SHP77 treated with DMSO at 0.1 percent for 48 hours (cell line): ENCODE measurements around the gene TAX1BP3.
"Not testable (repeated sequence)": the region's sequence is repeated elsewhere in the genome, so short reads cannot be mapped to it uniquely, and the experiment has no call there.

Experiments used
- DNase-seq: peaks from one replicate; lab custom pipeline; 2025; lab: John Stamatoyannopoulos, UW

Gene TAX1BP3, protein sequence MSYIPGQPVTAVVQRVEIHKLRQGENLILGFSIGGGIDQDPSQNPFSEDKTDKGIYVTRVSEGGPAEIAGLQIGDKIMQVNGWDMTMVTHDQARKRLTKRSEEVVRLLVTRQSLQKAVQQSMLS

DNA sequence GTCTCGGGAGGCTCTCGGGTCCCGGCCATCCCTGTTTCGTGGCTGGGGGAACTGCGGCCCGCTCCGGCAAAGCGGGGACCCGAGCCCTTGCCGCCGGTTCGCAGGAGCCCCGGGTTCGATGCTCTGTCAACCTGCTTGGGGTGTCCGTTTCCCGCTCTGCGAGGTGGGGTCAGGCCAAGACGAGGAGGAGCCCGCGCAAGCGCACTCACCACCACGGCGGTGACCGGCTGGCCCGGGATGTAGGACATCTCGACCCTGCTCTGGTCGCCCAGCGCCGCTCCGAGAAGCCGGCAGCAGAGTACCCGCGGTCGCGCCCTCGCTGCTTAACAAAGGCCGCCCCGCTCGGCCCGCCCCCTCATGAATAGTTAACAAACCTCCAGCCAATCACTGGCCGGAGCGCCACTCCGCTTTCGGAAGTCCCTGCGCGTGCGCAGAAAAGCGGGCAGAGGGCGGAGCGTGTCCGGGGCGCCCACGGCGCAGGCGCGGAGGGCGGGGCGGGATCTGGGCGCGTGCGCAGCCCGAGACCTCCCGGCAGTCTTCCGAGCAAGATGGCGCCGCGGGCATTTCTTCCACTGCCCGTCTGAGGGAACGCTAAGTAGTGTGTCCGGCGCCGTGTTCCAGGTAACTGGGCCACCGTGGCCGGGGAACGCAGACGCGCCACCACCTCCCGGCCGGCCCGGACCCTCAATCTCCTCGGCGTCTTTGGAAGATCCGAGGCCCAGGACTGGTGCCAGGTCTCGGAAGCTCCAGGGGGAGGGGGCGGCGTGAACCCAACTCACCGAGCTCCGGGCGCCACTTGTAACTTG is at the start of gene TAX1BP3, which contains the start of gene EMC6:
TAX1BP3 (minus strand) TSS at position 300 of the 806 bp plus-strand sequence; CDS start at position 248, 52 bp downstream.
EMC6 (plus strand) TSS at position 534 of the 806 bp plus-strand sequence. CDS start 335 bp downstream, outside the sequence.
- peak; percentile 98 for DNase-seq

DNA sequence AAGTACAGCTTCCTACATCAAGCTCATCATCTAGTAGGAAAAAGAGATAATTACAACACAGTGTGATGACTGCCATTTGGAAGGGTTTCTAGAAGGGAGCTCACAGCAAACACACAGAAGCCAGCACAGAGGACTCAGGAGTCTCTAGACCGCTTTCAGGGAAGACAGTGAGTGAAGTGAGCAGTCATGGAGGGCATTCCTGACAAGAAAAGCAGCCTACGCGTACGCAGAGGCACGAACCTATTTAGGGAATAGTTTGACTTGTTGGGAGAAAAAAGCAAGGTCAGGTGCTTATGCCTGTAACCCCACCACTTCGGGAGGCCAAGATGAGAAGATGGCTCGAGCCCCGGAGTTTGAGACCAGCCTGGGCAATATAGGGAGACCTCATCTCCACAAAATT is 46.9 kb upstream of the TAX1BP3 start:
- no peak for DNase-seq

DNA sequence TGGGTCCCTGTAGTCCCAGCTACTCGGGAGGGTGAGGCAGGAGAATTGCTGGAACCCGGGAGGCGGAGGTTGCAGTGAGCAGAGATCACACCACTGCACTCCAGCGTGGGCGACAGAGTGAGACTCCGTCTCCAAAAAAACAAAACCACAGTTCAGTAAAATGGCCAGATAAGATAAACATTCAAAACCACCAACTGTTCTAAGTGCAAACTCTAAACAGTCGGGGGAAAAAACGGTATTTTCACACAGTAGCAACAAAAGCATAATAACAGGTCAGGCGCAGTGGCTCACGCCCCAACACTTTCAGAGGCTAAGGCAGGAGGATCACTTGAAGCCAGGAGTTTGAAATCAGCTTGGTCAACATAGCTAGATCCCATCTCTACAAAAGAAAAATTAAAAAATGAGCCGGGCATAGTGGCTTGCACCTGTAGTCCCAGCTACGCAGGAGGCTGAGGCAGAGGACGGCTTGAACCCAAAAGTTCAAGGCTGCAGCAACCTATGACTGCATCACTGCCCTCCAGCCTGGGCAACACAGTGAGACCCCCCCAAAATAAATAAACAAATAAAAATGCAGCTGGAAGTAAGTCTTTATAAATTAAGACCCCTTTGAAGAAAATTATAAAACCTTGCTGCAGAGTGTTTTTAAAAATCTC is 44.6 kb upstream of the TAX1BP3 start:
- DNase-seq: no peak

DNA sequence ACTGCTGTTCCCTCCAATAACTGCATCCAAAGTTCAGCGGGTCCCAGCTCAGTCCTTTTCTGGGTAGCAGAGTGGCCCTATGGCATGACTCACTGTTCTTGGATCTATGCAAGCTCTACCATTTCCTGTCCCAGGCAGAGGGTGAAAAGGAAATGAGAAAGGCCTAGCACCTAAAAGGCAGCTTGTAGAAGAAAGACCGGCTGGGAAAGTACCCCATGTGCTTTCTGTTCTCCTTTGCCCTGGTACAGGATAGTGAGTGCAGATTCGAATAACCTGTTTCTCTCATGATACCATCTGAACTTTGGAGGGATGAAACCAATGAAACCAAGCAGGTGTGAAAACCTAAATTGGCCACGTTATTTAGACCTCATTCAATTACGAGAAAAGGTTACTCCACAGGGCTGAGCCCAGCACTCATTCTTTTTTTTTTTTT is 42.6 kb upstream of the TAX1BP3 start:
- DNase-seq: no peak

DNA sequence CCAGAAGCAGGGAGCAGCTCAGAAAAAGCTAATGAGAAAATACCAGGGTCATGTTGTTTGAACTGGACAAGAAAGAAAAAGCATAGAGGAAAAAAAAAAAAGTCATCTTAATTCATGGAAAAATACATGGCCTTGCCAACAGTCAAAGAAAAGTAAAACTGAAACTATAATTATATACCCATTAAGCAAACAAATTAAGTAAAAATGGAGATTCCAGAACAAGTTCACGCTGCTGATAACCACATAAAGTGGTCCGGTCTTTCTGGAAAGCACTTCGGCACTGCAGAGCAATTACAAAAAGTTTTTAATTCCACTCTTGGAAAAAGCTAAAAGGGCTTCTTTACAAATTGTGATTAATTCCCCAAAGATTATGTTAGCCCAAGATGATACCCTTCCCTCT is 40.0 kb upstream of the TAX1BP3 start:
- no peak for DNase-seq

DNA sequence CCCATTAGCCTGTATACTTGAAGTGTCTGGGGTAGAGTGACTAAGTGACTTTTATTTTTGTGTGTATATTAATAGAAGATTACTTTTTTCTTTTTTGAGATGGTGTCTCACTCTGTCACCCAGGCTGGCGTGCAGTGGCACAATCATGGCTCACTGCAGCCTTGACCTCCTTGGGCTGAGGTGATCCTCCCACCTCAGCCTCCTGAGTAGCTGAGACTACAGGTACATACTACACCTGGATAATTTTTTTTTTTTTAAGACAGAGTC is 37.3 kb upstream of the TAX1BP3 start:
- DNase-seq: not testable (repeated sequence)

DNA sequence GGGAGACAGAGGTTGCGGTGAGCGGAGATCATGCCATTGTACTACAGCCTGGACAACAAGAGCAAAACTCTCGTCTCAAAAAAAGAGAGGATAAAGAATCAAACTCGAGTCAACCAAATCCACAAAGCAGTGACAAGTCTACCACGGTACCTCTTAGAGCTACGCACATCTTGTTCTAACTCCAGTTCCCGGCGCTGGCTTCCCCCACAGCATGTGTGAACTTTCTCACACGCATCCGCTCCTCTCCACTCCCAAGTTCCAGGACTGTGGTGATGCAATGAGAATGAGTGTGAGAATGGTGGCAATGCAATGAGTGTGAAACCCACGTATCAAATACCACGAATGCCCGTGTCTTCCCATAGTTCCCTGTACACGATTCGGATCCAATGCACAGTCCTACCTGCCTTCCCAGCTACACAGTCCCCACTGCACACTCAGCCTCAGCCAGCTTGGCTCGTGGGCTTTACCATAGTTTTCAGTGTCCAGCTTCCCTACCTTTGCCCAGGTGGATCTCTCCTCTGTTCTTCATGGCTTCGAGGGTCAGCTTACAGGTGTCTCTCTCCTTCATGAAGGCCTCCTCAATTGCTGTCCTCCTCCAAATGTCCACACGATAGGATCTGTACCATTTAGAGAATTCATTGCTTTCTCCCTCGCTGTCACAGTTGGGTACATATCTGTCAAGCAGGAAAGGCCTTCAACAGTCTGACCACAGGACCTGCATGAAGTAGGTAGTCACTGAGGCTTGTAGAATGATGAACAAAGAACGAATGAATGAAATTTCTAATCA is 36.7 kb upstream of the TAX1BP3 start:
- no peak for DNase-seq

DNA sequence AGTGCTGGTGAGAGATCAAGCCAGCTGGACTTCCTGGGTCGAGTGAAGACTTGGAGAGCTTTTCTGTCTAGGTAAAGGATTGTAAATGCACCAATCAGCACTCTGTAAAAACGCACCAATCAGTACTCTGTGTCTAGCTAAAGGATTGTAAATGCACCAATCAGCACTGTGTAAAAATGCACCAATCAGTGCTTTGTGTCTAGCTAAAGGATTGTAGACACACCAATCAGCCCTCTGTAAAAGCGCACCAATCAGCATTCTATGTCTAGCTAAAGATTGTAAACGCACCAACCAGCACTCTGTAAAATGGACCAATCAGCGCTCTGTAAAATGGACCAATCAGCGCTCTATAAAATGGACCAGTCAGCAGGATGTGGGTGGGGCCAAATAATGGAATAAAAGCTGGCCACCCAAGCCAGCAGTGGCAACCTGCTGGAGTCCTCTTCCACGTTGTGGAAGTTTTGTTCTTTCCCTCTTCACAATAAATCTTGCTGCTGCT is 33.7 kb upstream of the TAX1BP3 start:
- not testable (repeated sequence) for DNase-seq

DNA sequence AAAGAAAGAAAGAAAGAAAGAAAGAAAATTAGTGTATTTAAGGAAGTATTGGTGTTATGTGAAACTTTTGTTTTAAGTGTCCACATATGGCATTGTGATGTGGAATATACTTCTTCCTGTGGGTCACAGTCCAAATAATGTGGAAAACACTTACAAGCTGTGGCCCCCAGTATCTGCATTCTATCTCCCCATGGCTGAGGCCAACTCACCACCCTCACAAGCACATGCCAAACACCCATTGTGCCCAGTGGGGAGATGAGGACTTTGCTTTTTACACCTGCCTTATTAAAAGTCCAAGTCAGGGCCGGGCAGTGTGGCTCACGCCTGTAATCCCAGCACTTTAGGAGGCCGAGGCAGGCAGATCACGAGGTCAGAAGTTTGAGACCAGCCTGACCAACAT is 31.6 kb upstream of the TAX1BP3 start:
- no peak for DNase-seq

DNA sequence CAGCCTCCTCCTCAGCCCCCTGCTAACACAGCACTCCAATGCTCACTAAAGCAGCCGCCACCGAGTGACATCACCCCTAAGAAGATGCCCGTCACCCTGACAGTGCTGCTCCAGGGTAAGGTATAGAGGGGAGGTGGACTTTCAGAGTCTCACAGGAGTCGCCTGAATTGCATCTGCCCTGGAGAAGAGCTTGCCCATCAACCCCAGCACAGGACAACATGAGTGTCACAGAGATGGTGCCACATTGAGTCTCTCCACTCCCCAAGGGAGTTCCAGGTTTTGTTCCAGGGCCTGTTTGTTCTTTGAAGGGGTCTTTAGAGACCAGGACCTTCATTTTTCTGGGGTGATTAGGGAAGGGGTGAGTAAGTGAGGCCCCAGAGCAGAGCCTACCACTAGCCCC is 29.8 kb upstream of the TAX1BP3 start:
- no peak for DNase-seq

DNA sequence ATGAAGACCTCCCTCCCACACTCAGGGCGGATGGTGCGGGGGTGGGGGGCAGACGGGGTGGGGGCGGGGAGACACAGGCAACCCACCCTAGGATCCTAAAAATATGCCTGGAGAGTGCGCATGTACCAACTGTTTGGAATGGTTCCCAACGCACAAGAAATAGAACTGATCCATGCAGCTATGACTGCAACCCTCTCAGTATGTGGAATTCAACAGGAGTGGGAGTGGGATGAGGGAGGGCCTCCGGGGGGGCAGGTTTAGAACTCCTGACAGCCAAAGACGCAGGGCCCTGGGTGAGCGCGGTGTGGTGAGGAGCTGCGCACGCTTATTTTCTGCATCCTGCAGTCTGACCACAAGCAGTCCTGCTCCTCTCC is 28.7 kb upstream of the TAX1BP3 start:
- no peak for DNase-seq

DNA sequence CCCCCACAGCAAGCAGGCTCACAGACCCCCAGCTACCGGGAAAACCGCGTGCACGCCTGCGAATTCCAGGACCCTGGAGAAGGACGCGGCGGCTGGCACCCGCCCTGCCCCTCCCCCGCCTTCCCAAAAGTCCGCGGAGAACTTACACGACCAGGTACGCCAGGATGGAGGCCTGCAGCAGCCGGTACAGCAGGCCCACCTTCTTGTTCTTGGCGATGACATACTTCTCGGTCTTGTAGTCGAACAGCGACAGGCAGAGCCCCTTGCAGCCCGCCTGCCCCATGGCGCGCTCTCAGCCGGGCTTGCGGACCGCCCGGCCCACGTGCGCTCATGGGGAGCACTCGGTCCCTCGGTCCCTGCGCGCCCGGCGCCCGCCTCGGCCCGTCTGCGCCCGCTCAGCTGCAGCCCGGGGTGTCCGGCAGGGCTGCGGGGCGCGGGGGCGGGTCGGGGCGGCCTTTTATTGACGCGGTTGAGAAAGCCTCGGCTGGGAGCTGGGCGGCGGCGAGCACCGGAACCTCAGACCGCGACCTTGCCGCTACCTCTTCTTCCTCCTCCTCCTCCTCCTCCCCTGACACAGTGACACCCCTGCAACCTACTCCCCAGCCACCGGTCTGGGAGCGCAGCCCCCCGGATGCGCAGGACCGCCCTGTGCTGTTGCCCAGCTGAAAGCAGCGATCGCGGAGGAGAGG is 27.5 kb upstream of the TAX1BP3 start, which contains the start of gene P2RX5:
P2RX5 (minus strand) TSS at position 433 of the 689 bp plus-strand sequence; CDS start at position 283, 150 bp downstream.
- no peak for DNase-seq

DNA sequence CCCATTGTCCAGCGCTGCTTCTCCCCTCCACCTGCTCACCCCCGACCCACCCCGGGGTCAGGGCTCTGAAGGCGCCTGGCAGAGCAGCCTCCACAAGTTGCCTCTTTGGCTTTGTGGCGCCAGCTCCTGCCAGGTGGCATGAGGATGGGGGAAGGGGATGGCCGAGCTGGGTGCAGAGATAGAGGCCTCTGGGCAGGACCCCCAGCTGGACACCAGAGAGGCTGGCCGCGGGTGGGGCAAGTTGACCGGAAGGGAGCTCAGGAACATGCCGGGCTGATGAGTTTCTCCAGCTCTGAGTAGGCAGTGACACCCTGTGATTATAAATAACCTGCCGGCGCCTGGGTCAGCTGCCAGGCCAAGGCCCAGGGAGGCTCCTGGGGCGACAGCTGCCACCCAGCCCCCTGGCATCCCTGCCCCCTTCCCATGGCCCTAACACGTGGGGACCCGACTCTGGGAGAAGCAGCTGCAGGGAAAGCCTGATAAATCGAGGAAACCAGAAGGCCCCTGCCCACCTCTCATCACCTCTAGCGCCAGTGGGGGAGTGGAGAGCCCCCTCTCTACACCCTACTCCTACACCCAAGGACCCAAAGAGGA is 26.8 kb upstream of the TAX1BP3 start:
- DNase-seq: no peak

DNA sequence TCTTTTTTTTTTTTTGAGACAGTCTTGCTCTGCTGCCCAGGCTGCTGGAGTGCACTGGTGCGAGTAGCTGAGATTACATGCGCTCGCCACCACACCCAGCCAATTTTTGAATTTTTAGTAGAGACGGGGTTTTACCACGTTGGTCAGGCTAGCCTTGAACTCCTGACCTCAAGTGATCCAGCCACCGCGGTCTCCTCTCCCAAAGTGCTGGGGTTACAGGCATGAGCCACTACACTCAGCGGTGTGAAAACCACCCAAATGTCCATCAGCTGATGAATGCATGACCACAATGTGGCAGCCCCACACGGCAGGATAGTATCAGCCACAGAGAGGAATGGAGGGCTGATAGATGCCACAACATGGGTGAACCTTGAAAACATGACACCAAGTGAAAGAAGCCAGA is 25.5 kb upstream of the TAX1BP3 start:
- no peak for DNase-seq

DNA sequence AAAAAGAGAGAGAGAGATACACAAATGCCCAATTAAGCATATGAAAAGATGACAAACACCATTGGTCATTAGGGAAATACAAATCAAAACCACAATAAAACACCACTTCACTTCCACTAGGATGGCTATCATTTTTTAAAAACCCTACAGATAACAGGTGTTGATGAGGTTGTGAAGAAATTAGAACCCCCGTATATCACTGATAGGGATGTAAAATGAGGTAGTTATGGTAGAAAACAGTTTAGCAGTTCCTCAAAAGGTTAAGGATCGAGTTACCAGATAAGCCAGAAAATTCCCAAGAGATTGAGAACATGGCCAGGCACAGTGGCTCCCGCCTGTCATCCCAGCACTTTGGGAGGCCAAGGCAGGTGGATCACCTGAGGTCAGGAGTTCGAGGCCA is 24.8 kb upstream of the TAX1BP3 start:
- DNase-seq: no peak

DNA sequence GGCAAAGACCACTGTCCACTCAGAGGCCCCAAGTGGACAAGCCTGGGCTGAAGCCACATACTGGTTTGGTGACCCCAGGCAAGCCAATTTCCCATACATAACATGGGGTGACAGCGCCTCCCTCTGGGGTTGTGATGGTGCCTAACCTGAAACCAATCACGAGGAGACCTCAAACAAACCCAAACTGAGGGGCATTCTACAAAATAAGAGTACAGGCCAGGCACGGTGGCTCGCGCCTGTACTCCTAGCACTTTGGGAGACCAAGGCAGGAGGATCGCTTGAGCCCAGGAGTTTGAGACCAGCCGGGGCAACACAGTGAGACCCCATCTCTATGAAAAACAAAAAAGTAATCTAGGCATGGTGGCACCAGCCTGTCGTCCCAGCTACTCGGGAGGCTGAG is 24.0 kb upstream of the TAX1BP3 start:
- DNase-seq: no peak

DNA sequence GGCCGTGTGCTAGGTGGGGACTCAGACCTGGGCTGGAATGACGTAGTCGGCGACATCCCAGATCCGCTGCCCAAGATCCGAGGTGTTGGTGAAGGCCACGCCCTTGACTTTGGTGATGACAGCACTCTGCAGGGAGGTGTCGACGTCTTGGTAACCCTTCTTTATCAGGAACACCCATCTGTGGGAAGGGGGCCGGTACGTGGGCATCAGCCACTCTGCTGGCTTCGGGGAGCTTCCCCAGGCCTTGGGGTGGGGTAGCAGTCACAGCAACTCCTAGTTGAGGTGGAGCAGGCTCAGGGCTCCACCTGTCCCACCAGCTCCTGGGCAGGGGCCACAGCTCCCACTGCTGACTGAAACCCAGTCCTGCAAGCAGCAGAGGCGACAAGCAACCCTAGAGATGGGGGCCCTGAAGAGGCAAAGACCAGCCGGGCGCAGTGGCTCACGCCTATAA is 23.3 kb upstream of the TAX1BP3 start:
- no peak for DNase-seq

DNA sequence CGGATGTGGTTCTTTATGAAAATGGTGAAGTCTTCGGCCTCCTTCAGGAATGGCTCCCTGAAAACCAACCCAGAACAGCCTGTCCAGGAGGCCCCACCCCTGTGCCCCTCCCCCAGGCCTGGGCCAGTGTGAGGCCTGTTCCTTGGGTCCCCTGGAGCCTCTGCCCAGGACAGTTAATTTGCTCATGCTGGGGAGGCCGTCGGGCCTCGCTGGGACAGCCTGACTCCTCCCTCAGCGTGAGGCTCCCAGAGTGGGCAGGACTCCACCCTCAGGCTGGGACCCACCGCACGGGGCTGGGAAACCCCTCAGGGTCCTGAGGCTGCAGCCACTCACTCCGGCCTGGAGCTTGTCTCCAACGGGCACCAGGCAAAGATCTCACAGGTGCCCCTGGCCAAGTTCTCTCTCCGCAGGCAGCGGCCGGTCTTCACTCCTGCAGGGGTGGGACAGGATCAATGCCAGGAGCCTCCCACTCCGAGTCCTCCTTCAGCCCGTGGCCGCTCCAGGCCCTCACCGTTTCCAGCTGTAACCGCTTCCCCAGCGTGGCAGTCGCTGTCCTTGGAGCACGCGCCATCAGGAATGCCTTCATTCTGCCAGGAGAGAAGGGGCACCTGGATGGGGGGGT is 21.8 kb upstream of the TAX1BP3 start:
- no peak for DNase-seq

DNA sequence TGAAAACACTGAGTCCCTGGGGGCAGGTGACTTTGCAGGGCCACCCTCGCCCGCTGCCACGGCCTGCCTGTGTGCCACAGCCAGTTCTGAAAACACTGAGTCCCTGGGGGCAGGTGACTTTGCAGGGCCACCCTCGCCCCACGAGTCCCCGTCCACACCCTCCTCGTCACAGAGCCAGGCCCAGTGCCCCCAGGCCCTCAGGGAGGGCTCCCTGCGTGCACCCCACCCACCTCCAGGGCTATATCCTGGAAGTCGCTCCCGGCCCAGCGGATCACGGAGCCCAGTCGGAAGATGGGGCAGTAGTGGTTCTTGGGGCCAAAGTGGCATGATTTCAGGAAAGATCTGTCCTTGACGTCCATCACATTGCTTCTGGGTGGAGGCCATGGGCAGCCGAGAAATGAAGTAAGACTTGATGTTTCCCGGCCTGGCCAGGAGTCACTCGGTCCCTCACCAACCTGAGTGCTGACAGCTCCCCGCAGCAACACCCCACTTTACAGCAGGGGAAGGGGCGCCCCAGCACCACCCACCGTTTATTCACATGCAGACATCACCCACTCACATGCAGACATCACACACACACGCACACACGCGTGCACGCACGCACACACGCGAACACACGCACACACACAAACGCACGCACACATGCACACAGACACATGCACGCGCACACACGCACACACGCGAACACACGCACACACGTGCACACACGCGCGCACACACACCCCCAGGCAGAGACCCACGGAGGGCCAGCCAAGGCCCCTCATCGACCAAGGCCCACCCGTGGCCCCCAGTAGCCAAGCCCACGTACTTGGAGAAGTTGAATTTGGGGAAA is 21.1 kb upstream of the TAX1BP3 start:
- no peak for DNase-seq

DNA sequence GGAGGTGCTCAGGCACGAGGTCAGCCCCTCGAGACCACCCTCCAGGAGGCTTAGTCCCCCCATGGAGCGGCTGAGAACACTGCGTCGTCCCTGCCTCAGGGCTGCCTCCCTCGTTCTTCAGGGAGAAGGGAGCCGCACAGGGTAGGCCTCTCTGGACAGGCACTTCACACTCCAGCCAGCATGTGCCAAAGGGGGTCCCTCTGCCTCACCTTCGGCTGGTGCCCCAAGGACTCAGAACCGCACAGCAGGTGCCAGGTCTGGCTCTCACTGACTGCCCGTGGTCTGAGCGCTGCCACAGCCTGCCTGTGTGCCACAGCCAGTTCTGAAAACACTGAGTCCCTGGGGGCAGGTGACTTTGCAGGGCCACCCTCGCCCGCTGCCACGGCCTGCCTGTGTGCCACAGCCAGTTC is 20.5 kb upstream of the TAX1BP3 start:
- DNase-seq: no peak
